ENCODE data around the gene CDC14B. TPM values are rescaled to one million over a fixed set of nuclear protein-coding genes. Genes with fewer than 3 reads are reported as not detected.

Gene CDC14B
- total RNA-seq, 6 experiments from 2014 or later = 13.7 to 38.0 (median 25.7) TPM

GRCh38 chr9:96486386-96487028 is 133.1 kb downstream of the CDC14B start:
- Histone ChIP-seq H3K4me1 (peaks cover 0 to 48% (median 9%) of the 10 kb centered on the region in 4 donors), H3K4me3 (no peak overlapping the region), H3K9me3 (no peaks in the 10 kb centered on the region), H3K27me3 (no peaks in the 10 kb centered on the region), H3K27ac (peak overlapping the region in 1 of 3 donors; percentile 47), H3K36me3 (peaks cover 0 to 3% (median 0%) of the 10 kb centered on the region in 4 donors)
- intact Hi-C loops (cut with DNase I) = no loop called here
- WGBS (ENCODE audit: insufficient coverage, low coverage, low lambda C conversion rate, missing lambda C conversion rate) = 24% methylated on average over 5 of the region's 7 CpGs
- peak; percentile 38 to 69 (median 55) for ATAC-seq
- no peak for TF ChIP-seq POLR2A (IDR thresholded peaks at IDR 0.05)
- TF ChIP-seq CTCF (IDR thresholded peaks at IDR 0.05) = no peak
- DNase-seq = peak; percentile 80 to 90 (median 87)

GRCh38 chr9:96485280-96485679 is 134.4 kb downstream of the CDC14B start:
- DNase-seq = no peak
- no peak for TF ChIP-seq CTCF (IDR thresholded peaks at IDR 0.05)
- TF ChIP-seq POLR2A (IDR thresholded peaks at IDR 0.05) = no peak
- H3K9me3 ChIP-seq = no peaks in the 10 kb centered on the region
- H3K4me3 ChIP-seq = no peak overlapping the region
- peaks cover 0 to 41% (median 5%) of the 10 kb centered on the region in 4 donors for H3K4me1 ChIP-seq
- intact Hi-C loops (cut with DNase I) = no loop called here
- H3K27me3 ChIP-seq = no peaks in the 10 kb centered on the region
- 88% methylated on average over 3 of the region's 16 CpGs for WGBS (ENCODE audit: insufficient coverage, low coverage, low lambda C conversion rate, missing lambda C conversion rate)
- ATAC-seq = no peak
- H3K36me3 ChIP-seq = peaks cover 0 to 2% (median 0%) of the 10 kb centered on the region in 4 donors
- H3K27ac ChIP-seq = no peak overlapping the region

GRCh38 chr9:96484521-96484931 is 135.1 kb downstream of the CDC14B start:
- Histone ChIP-seq H3K4me1 (peaks cover 0 to 33% (median 3%) of the 10 kb centered on the region in 4 donors), H3K27me3 (no peaks in the 10 kb centered on the region), H3K9me3 (no peaks in the 10 kb centered on the region), H3K4me3 (no peak overlapping the region), H3K36me3 (no peaks in the 10 kb centered on the region), H3K27ac (no peak overlapping the region)
- DNase-seq = no peak
- ATAC-seq = no peak
- 76% methylated on average over 4 of the region's 4 CpGs for WGBS (ENCODE audit: insufficient coverage, low coverage, low lambda C conversion rate, missing lambda C conversion rate)
- intact Hi-C loops (cut with DNase I) = no loop called here
- TF ChIP-seq CTCF (IDR thresholded peaks at IDR 0.05) (no peak), POLR2A (IDR thresholded peaks at IDR 0.05) (no peak)

- WGBS (ENCODE audit: insufficient coverage, low coverage, low lambda C conversion rate, missing lambda C conversion rate) = 86% methylated on average over 3 of the region's 3 CpGs
- Histone ChIP-seq H3K27me3 (no peaks in the 10 kb centered on the region), H3K27ac (no peak overlapping the region), H3K36me3 (no peaks in the 10 kb centered on the region), H3K4me1 (peaks cover 0 to 27% (median 3%) of the 10 kb centered on the region in 4 donors), H3K4me3 (no peak overlapping the region), H3K9me3 (no peaks in the 10 kb centered on the region)
- DNase-seq = no peak
- no peak for ATAC-seq
- intact Hi-C loops (cut with DNase I) = no loop called here
- TF ChIP-seq CTCF (IDR thresholded peaks at IDR 0.05) (no peak), POLR2A (IDR thresholded peaks at IDR 0.05) (no peak)
These were observed 135.8 kb downstream of the CDC14B start for GRCh38 chr9:96483733-96484390.
